ENCODE results near the gene SHROOM2. TPM values are rescaled to one million over a fixed set of nuclear protein-coding genes. Genes with fewer than 3 reads are reported as not detected.

The SHROOM2 gene, protein sequence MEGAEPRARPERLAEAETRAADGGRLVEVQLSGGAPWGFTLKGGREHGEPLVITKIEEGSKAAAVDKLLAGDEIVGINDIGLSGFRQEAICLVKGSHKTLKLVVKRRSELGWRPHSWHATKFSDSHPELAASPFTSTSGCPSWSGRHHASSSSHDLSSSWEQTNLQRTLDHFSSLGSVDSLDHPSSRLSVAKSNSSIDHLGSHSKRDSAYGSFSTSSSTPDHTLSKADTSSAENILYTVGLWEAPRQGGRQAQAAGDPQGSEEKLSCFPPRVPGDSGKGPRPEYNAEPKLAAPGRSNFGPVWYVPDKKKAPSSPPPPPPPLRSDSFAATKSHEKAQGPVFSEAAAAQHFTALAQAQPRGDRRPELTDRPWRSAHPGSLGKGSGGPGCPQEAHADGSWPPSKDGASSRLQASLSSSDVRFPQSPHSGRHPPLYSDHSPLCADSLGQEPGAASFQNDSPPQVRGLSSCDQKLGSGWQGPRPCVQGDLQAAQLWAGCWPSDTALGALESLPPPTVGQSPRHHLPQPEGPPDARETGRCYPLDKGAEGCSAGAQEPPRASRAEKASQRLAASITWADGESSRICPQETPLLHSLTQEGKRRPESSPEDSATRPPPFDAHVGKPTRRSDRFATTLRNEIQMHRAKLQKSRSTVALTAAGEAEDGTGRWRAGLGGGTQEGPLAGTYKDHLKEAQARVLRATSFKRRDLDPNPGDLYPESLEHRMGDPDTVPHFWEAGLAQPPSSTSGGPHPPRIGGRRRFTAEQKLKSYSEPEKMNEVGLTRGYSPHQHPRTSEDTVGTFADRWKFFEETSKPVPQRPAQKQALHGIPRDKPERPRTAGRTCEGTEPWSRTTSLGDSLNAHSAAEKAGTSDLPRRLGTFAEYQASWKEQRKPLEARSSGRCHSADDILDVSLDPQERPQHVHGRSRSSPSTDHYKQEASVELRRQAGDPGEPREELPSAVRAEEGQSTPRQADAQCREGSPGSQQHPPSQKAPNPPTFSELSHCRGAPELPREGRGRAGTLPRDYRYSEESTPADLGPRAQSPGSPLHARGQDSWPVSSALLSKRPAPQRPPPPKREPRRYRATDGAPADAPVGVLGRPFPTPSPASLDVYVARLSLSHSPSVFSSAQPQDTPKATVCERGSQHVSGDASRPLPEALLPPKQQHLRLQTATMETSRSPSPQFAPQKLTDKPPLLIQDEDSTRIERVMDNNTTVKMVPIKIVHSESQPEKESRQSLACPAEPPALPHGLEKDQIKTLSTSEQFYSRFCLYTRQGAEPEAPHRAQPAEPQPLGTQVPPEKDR (N-terminal part only)
- 1 to 10 TPM; 3.9 to 7.8 TPM for total RNA-seq

DNA sequence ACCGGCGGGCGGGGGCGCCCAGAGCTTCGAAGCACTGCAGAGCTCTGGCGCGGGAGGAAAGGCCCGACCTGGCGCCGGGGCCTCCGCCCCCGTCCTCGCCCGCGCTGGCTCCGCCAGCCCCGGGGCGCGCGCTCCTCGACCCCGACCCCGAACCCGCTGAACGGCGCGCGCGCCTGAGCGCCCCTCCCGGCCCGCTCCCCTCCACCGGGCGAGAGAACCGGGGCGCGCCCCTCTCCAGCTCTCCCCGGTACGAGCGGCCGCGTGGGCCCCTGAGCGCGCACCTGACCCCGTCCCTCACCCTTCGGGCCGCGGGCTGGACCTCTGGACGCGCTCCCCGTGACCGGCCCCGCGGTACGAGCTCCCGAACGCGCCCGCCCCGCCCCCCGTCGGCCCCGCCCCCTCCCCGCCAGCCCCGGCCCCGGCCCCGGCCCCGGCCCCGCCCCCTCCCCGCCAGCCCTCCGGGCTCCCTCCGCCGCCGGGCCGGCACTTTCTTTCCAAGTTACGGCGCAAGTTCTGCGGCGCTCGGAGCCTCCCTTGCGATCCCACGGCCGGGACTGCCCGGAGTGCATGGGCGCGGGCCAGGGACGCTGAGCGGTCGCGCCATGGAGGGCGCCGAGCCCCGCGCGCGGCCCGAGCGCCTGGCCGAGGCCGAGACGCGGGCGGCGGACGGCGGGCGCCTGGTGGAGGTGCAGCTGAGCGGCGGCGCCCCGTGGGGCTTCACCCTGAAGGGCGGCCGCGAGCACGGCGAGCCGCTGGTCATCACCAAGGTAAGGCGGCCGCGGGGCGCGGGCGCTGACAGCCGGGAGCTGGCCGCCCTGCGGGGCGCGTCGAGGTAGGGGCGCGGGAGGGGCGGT is at the start of gene SHROOM2:
Gene SHROOM2, plus strand, starts transcription at position 486 of the 854 bp plus-strand sequence. Its CDS starts 117 bp downstream, at position 603.
- H3K4me3 ChIP-seq, result peak within 1 kb of the TSS; percentile 44
- H3K27me3 ChIP-seq, result peaks cover 9% of the 10 kb centered on the region
- no peaks in the 10 kb centered on the region for H3K36me3 ChIP-seq
- H3K9me3 ChIP-seq, result no peaks in the 10 kb centered on the region
- no peaks in the 10 kb centered on the region for H3K4me1 ChIP-seq
- TF ChIP-seq, protein P1, sequence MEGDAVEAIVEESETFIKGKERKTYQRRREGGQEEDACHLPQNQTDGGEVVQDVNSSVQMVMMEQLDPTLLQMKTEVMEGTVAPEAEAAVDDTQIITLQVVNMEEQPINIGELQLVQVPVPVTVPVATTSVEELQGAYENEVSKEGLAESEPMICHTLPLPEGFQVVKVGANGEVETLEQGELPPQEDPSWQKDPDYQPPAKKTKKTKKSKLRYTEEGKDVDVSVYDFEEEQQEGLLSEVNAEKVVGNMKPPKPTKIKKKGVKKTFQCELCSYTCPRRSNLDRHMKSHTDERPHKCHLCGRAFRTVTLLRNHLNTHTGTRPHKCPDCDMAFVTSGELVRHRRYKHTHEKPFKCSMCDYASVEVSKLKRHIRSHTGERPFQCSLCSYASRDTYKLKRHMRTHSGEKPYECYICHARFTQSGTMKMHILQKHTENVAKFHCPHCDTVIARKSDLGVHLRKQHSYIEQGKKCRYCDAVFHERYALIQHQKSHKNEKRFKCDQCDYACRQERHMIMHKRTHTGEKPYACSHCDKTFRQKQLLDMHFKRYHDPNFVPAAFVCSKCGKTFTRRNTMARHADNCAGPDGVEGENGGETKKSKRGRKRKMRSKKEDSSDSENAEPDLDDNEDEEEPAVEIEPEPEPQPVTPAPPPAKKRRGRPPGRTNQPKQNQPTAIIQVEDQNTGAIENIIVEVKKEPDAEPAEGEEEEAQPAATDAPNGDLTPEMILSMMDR (IDR thresholded peaks at IDR 0.05), result no peak
- intact Hi-C loops (cut with DNase I), result no loop called here
- peak within 1 kb of the TSS; percentile 46 to 60 for H3K9ac ChIP-seq (ENCODE audit: low read depth in 2 of 2, low read length in 2 of 2)
- peak within 1 kb of the TSS; percentile 47 for H3K27ac ChIP-seq
- DNase-seq, result peak; percentile 24

DNA sequence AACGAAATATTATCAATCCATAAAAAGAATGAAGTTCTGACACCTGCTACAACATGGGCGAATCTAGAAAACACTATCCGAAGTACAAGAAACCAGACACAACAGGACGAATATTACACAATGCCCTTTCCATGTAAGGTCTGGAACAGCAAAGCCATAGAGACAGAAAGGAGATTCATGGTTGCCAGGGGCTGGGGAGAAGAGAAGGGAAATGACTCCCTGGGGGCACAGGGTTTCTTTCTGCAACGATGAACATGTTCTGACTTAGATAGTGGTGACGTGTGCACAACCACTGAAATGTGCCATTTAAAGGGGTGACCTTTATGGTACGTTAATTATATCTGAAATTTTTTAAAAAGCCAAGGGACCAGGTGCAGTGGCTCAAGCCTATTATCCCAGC is 48.9 kb upstream of the SHROOM2 start:
- TF ChIP-seq, protein P1 (IDR thresholded peaks at IDR 0.05), result no peak
- no peak overlapping the region for H3K4me3 ChIP-seq
- no peaks in the 10 kb centered on the region for H3K9me3 ChIP-seq
- no peaks in the 10 kb centered on the region for H3K27me3 ChIP-seq
- no peaks in the 10 kb centered on the region for H3K4me1 ChIP-seq
- no peak for DNase-seq
- H3K36me3 ChIP-seq, result no peaks in the 10 kb centered on the region
- intact Hi-C loops (cut with DNase I), result no loop called here
- no peak overlapping the region for H3K27ac ChIP-seq
- H3K9ac ChIP-seq (ENCODE audit: low read depth in 2 of 2, low read length in 2 of 2), result no peak overlapping the region

DNA sequence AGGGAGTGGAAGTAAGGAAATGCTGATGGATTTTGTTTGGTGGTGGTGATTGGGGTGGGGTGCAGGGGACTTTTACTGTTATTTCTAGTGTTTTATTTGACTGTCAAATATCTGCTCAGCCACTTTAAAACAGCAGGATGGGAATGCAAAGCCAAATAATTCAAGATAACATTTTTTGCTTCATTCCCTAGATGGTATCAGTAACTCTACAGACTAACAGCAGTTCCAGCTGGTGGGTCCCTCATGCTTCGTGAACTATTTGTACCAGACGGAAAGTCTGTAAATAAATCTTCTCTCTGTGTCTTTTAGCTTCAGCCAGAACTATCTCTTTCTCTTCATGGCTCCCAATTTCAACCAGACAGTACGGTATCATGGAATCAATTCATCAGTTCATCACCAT is 48.1 kb upstream of the SHROOM2 start:
- intact Hi-C loops (cut with DNase I), result no loop called here
- H3K27ac ChIP-seq, result no peak overlapping the region
- no peak for DNase-seq
- TF ChIP-seq, protein P1 (IDR thresholded peaks at IDR 0.05), result no peak
- H3K27me3 ChIP-seq, result no peaks in the 10 kb centered on the region
- H3K4me1 ChIP-seq, result no peaks in the 10 kb centered on the region
- H3K9me3 ChIP-seq, result no peaks in the 10 kb centered on the region
- H3K4me3 ChIP-seq, result no peak overlapping the region
- no peaks in the 10 kb centered on the region for H3K36me3 ChIP-seq
- H3K9ac ChIP-seq (ENCODE audit: low read depth in 2 of 2, low read length in 2 of 2), result no peak overlapping the region

DNA sequence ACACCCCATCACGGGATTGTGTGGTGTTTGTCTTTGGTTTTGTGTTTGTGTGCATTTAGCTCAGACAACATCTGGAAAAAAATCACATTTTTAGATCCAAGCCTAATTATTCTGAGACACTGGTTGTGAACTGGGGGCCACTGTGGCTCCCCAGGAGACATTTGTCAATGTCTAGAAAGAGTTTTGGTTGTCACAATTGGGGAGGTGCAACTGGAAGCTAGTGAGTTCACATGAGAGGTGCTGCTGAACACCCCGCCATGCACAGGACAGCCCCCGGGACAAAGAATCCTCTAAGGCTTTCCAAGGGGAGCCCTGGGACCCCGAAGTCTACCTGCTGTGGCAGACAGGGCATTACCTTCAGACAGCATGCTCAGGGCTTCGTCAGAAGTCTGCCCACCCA is 47.1 kb upstream of the SHROOM2 start:
- intact Hi-C loops (cut with DNase I), result no loop called here
- H3K9me3 ChIP-seq, result no peaks in the 10 kb centered on the region
- no peak overlapping the region for H3K9ac ChIP-seq (ENCODE audit: low read depth in 2 of 2, low read length in 2 of 2)
- H3K27ac ChIP-seq, result no peak overlapping the region
- H3K4me3 ChIP-seq, result no peak overlapping the region
- TF ChIP-seq, protein P1 (IDR thresholded peaks at IDR 0.05), result no peak
- H3K27me3 ChIP-seq, result no peaks in the 10 kb centered on the region
- no peak for DNase-seq
- no peaks in the 10 kb centered on the region for H3K4me1 ChIP-seq
- H3K36me3 ChIP-seq, result no peaks in the 10 kb centered on the region

All from colonic mucosa (tissue), 4 donors.